K562 (cell line): Measurements from ENCODE around the gene ZMAT3. TPM values are rescaled to one million over a fixed set of nuclear protein-coding genes. Genes with fewer than 3 reads are reported as not detected.

Experiments
- ATAC-seq: fragments of 200-7000 bp; cut with Tn5 transposase; 3 replicates; pipeline ENCODE4 v1.9.1; 2020; ENCODE audit warnings: moderate library complexity
- BruUV-seq: library from RNA; stranded (reverse); fragments of 400-500 nt; replicated peaks from 2 replicates; lab custom pipeline; 2021; lab: Mats Ljungman, UMichigan
- CTCF ChIA-PET: fragments of 300-600 bp; formaldehyde crosslinking; extraction: SDS; loops from one replicate; lab custom pipeline; 2021; ENCODE audit warnings: low intra/inter-chr PET ratio; lab: Yijun Ruan, JAX
- POLR2A ChIA-PET: fragments of 300-600, 350-650 bp; sonication (Branson Sonifier 250); formaldehyde crosslinking; extraction: SDS; loops from one replicate; lab custom pipeline; 2021; ENCODE audit warnings: antibody characterized with exemption, inconsistent platforms; lab: Yijun Ruan, JAX
- DNase-seq, 4 experiments: peaks; one replicate each; pipeline versions ENCODE4 v3.0.0 to v3.0.0-alpha.2; 2011 to 2018; ENCODE audit warnings: low spot score in 3 of 4, mixed read lengths in 3 of 4; ENCODE audit errors: extremely low read depth in 1 of 4
- FAIRE-seq: peaks from 2 replicates; lab custom pipeline; 2011; peaks lifted over from hg19 to GRCh38; lab: Jason Lieb, UNC
- H2AFZ ChIP-seq: 2 replicates; pipeline ENCODE4 v1.6.0; 2011; ENCODE audit warnings: low read depth, low read length, control low read depth, inconsistent platforms
- H3K27ac ChIP-seq: fragments of 200-600 bp; 3 replicates; pipeline ENCODE4 v1.8.0; 2011; ENCODE audit warnings: low read depth, mild to moderate bottlenecking, control low read depth, inconsistent platforms, low read length, moderate library complexity, mixed read lengths; ENCODE audit errors: extremely low read depth
- H3K27me3 ChIP-seq, 2 experiments: fragments of 300-600 bp in 1 of 2; 2 replicates in 1 of 2; 3 replicates in 1 of 2; pipeline versions ENCODE4 v1.6.0 to v1.8.0; 2011; ENCODE audit warnings: inconsistent platforms in 2 of 2, low read length in 2 of 2, mild to moderate bottlenecking in 1 of 2, mixed read lengths in 1 of 2, moderate library complexity in 1 of 2; ENCODE audit not compliant: control insufficient read depth in 2 of 2, insufficient read depth in 2 of 2
- H3K36me3 ChIP-seq: fragments of 300-600 bp; 3 replicates; pipeline ENCODE4 v1.8.0; 2011; ENCODE audit warnings: mild to moderate bottlenecking, low read length, inconsistent platforms; ENCODE audit not compliant: control insufficient read depth, insufficient read depth
- H3K4me1 ChIP-seq, 2 experiments: fragments of 200-600 bp in 1 of 2; replicated peaks in 1 of 2; 2 replicates in 1 of 2; 3 replicates in 1 of 2; pipeline versions ENCODE4 v1.5.1 to v1.8.0; 2011; ENCODE audit warnings: inconsistent platforms in 2 of 2, low read length in 2 of 2, mild to moderate bottlenecking in 1 of 2, mixed read lengths in 1 of 2, moderate library complexity in 1 of 2; ENCODE audit not compliant: control insufficient read depth in 2 of 2, insufficient read depth in 2 of 2
- H3K4me2 ChIP-seq: 2 replicates; pipeline ENCODE4 v1.6.1; 2011; ENCODE audit warnings: low read length, control low read depth, inconsistent platforms, mixed read lengths; ENCODE audit not compliant: insufficient read depth
- H3K4me3 ChIP-seq: fragments of 200-600 bp; sonication (generic), shearing (Covaris generic); 2 replicates; pipeline ENCODE4 v1.5.1; 2016; ENCODE audit warnings: control low read depth, inconsistent platforms
- H3K79me2 ChIP-seq: fragments of 200-600 bp; 3 replicates; pipeline ENCODE4 v1.8.0; 2011; ENCODE audit warnings: low read length, inconsistent platforms; ENCODE audit not compliant: control insufficient read depth, insufficient read depth
- H3K9ac ChIP-seq, 2 experiments: 2 replicates each; pipeline versions ENCODE4 v1.6.0 to v1.6.1; 2011; ENCODE audit warnings: low read depth in 2 of 2, low read length in 2 of 2, control low read depth in 1 of 2, inconsistent platforms in 1 of 2, mild to moderate bottlenecking in 1 of 2, mixed read lengths in 1 of 2; ENCODE audit not compliant: insufficient read depth in 1 of 2
- H3K9me1 ChIP-seq: one replicate; pipeline ENCODE4 v1.6.0; 2011; ENCODE audit warnings: inconsistent platforms, mild to moderate bottlenecking, low read length, moderate library complexity; ENCODE audit not compliant: control insufficient read depth, insufficient read depth
- H3K9me3 ChIP-seq: replicated peaks from 2 replicates; pipeline ENCODE4 v1.5.1; 2011; ENCODE audit warnings: low read depth, low read length, inconsistent platforms; ENCODE audit not compliant: control insufficient read depth, insufficient read depth
- H4K20me1 ChIP-seq: replicated peaks from 2 replicates; pipeline ENCODE4 v1.6.1; 2011; ENCODE audit warnings: low read length, inconsistent platforms, mixed read lengths; ENCODE audit not compliant: control insufficient read depth, insufficient read depth
- CHCHD3 ChIP-seq: fragments of 250-450 bp; sonication (Bioruptor Pico); IDR thresholded peaks from 2 replicates; pipeline ENCODE4 v2.1.2; 2022; ENCODE audit warnings: mild to moderate bottlenecking
- EZH2 ChIP-seq: IDR thresholded peaks from 2 replicates; pipeline ENCODE4 v1.6.1; 2012; ENCODE audit warnings: low read depth, mild to moderate bottlenecking, inconsistent platforms, low read length, borderline replicate concordance
- HDAC3 ChIP-seq: fragments of 450-650 bp; IDR thresholded peaks from 2 replicates; pipeline ENCODE4 v1.6.1; 2018; ENCODE audit warnings: borderline replicate concordance, mild to moderate bottlenecking, moderate library complexity; ENCODE audit not compliant: partially characterized antibody
- HOXB6 ChIP-seq: fragments of 250-450 bp; sonication (Bioruptor Pico); IDR thresholded peaks from 2 replicates; pipeline ENCODE4 v1.5.1; 2022; ENCODE audit warnings: mild to moderate bottlenecking, borderline replicate concordance
- SMAD3 ChIP-seq: fragments of 450-650 bp; formaldehyde crosslinking; conservative IDR thresholded peaks from 2 replicates; pipeline ENCODE4 v1.4.0; 2020; ENCODE audit warnings: mild to moderate bottlenecking
- VEZF1 ChIP-seq: fragments of 200-800 bp; sonication (Bioruptor generic); IDR thresholded peaks from 2 replicates; pipeline ENCODE4 v1.6.1; 2017; ENCODE audit warnings: missing genetic modification characterization, missing compliant biosample characterization
- ZNF12 ChIP-seq: sonication (generic); formaldehyde crosslinking; IDR thresholded peaks from 2 replicates; pipeline ENCODE4 v1.4.0; 2020; ENCODE audit warnings: mild to moderate bottlenecking, missing genetic modification reagents
- WGBS: fragments of 100-300 bp; shearing (Covaris generic); methylation state at CpG from one replicate; pipeline ENCODE4 v1.1.6; 2016; ENCODE audit warnings: low coverage, mixed read lengths; ENCODE audit not compliant: insufficient coverage; ENCODE audit errors: missing lambda C conversion rate; 5-methylcytosine and 5-hydroxymethylcytosine counted together
- in situ Hi-C: fragments of 300-500 bp; cut with MboI; formaldehyde crosslinking; loops from 4 replicates; pipeline ENCODE4 v1.15.0; 2018; ENCODE audit warnings: inconsistent platforms, mixed read lengths
- intact Hi-C: fragments of 100-400 bp; cut with micrococcal nuclease; formaldehyde crosslinking; loops from 2 replicates; pipeline ENCODE4 v1.14.2; 2022
- polyA plus RNA-seq, 8 experiments: library from polyadenylated mRNA; depleted of rRNA in 4 of 8; stranded (reverse) in 5 of 8; unstranded in 3 of 8; fragments of >200 nt; fragmentation: Nextera tagmentation in 2 of 8; fragmentation: Illumina TruSeq in 1 of 8; extraction: Ambion mirVana in 2 of 8; extraction: Trizol in 1 of 8; gene quantifications; 2 replicates each; pipeline versions ENCODE4 v1.2.1 to v1.2.3, GENCODE V29; 2011 to 2014; ENCODE audit warnings: inconsistent platforms in 1 of 8, missing spikeins in 1 of 8
- total RNA-seq, 7 experiments: library from RNA; depleted of rRNA in 6 of 7; stranded (reverse); fragments of >200 nt in 6 of 7; fragmentation: Illumina TruSeq in 2 of 7; extraction: Trizol in 2 of 7; gene quantifications; 2 replicates each; pipeline versions ENCODE4 v1.2.1 to v1.2.3, GENCODE V29; 2011 to 2021; ENCODE audit warnings: low replicate concordance in 1 of 7

The ZMAT3 gene
- total and polyA plus RNA-seq, 9 of the 15 experiments (the other 6 are each of a cell fraction or from before 2014, with no cell fraction given): 0.87 to 5.1 (median 3.9) TPM

GRCh38 chr3:179074656-179075055, 3.0 kb upstream of the ZMAT3 start:
- ChIA-PET CTCF (no interaction called here), POLR2A (no interaction called here)
- in situ Hi-C loops: no loop called here

More at GRCh38 chr3:179074656-179075055, 3.0 kb upstream of the ZMAT3 start:
- intact Hi-C loops: loop anchor here (5.0 kb wide), 2 partner anchors 73 to 158 kb away; partner anchors contain the start of gene PIK3CA
- Histone ChIP-seq H3K9me3 (no peaks in the 10 kb centered on the region), H3K4me3 (no peak overlapping the region), H3K27ac (no peak overlapping the region)
- 4% methylated on average over 3 of the region's 3 CpGs for WGBS
- TF ChIP-seq EZH2: no peak
- no peak for TF ChIP-seq ZNF12 (CRISPR knock-in tag)
- TF ChIP-seq HDAC3: no peak
- no peak for TF ChIP-seq CHCHD3 (CRISPR knock-in tag)
- TF ChIP-seq HOXB6: no peak
- no peak for TF ChIP-seq SMAD3 (CRISPR knock-in tag)
- TF ChIP-seq VEZF1: 0 out of 2 replicates have a peak, but pooled peaks have one; percentile 26
- TF ChIP-seq, all 486 proteins: peak for 1
- Histone ChIP-seq H3K9ac (no peak overlapping the region), H3K4me2 (no peak overlapping the region), H3K27me3 (no peaks in the 10 kb centered on the region), H4K20me1 (no peaks in the 10 kb centered on the region), H3K36me3 (no peaks in the 10 kb centered on the region), H2AFZ (peak overlapping the region; percentile 6; the same call in 1 of the 2 replicates), H3K79me2 (peaks cover 17% of the 10 kb centered on the region; the same call in 2 of the 3 replicates), H3K4me1 (peaks cover 10 to 17% of the 10 kb centered on the region in 2 experiments; a peak in 4 of 5 replicates), H3K9me1 (no peaks in the 10 kb centered on the region)
- no TSS peak for BruUV-seq
- ATAC-seq (no peak), FAIRE-seq (no peak), DNase-seq (peak in 3 of 4 experiments; percentile 16 to 30 (median 28))
